ENCODE results near the gene DIPK1B.

DNA sequence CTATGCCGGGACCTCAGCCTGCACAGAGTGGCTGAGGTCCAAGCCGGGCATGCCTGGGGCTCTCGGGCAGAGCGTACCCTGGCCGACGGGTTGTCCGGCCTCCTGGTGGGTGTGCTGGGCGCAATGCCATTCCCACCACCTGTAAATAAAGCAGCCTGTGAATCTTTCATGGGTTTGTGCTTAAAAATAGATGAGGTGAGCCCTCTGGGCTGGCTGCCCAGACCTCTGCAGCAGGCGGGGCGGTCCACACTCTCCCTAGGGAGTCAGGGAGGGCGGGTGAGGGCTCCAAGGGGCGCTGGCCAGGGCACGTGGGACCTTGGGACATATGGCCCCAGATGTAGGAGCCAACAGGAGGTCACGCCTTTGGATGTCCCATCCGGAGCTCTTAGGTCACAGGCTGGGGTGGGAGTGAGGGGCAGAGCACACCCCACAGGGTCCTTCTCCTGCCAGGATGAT lies 21.5 kb upstream of the DIPK1B start:
- TF ChIP-seq CTCF (IDR thresholded peaks at IDR 0.05) = no peak
- TF ChIP-seq POLR2A (IDR thresholded peaks at IDR 0.05) = no peak
